K562 (cell line): ENCODE data around the gene PRPF38A. TPM values are rescaled to one million over a fixed set of nuclear protein-coding genes. Genes with fewer than 3 reads are reported as not detected.
A peak's percentile ranks its signal among the peaks of the same experiment; 100 is the strongest.

ENCODE experiments used
- ATAC-seq: fragments of 200-7000 bp; cut with Tn5 transposase; 3 replicates; pipeline ENCODE4 v1.9.1; 2020; ENCODE audit warnings: moderate library complexity
- BruUV-seq: library from RNA; stranded (reverse); fragments of 400-500 nt; replicated peaks from 2 replicates; lab custom pipeline; 2021; lab: Mats Ljungman, UMichigan
- CTCF ChIA-PET: fragments of 300-600 bp; formaldehyde crosslinking; extraction: SDS; loops from one replicate; lab custom pipeline; 2021; ENCODE audit warnings: low intra/inter-chr PET ratio; lab: Yijun Ruan, JAX
- POLR2A ChIA-PET: fragments of 300-600, 350-650 bp; sonication (Branson Sonifier 250); formaldehyde crosslinking; extraction: SDS; loops from one replicate; lab custom pipeline; 2021; ENCODE audit warnings: antibody characterized with exemption, inconsistent platforms; lab: Yijun Ruan, JAX
- DNase-seq, 4 experiments: peaks; one replicate each; pipeline versions ENCODE4 v3.0.0 to v3.0.0-alpha.2; 2011 to 2018; ENCODE audit warnings: low spot score in 3 of 4, mixed read lengths in 3 of 4; ENCODE audit errors: extremely low read depth in 1 of 4
- FAIRE-seq: peaks from 2 replicates; lab custom pipeline; 2011; peaks lifted over from hg19 to GRCh38; lab: Jason Lieb, UNC
- H2AFZ ChIP-seq: 2 replicates; pipeline ENCODE4 v1.6.0; 2011; ENCODE audit warnings: low read depth, low read length, control low read depth, inconsistent platforms
- H3K27ac ChIP-seq: fragments of 200-600 bp; 3 replicates; pipeline ENCODE4 v1.8.0; 2011; ENCODE audit warnings: low read depth, mild to moderate bottlenecking, control low read depth, inconsistent platforms, low read length, moderate library complexity, mixed read lengths; ENCODE audit errors: extremely low read depth
- H3K27me3 ChIP-seq, 2 experiments: fragments of 300-600 bp in 1 of 2; 2 replicates in 1 of 2; 3 replicates in 1 of 2; pipeline versions ENCODE4 v1.6.0 to v1.8.0; 2011; ENCODE audit warnings: inconsistent platforms in 2 of 2, low read length in 2 of 2, mild to moderate bottlenecking in 1 of 2, mixed read lengths in 1 of 2, moderate library complexity in 1 of 2; ENCODE audit not compliant: control insufficient read depth in 2 of 2, insufficient read depth in 2 of 2
- H3K36me3 ChIP-seq: fragments of 300-600 bp; 3 replicates; pipeline ENCODE4 v1.8.0; 2011; ENCODE audit warnings: mild to moderate bottlenecking, low read length, inconsistent platforms; ENCODE audit not compliant: control insufficient read depth, insufficient read depth
- H3K4me1 ChIP-seq, 2 experiments: fragments of 200-600 bp in 1 of 2; replicated peaks in 1 of 2; 2 replicates in 1 of 2; 3 replicates in 1 of 2; pipeline versions ENCODE4 v1.5.1 to v1.8.0; 2011; ENCODE audit warnings: inconsistent platforms in 2 of 2, low read length in 2 of 2, mild to moderate bottlenecking in 1 of 2, mixed read lengths in 1 of 2, moderate library complexity in 1 of 2; ENCODE audit not compliant: control insufficient read depth in 2 of 2, insufficient read depth in 2 of 2
- H3K4me2 ChIP-seq: 2 replicates; pipeline ENCODE4 v1.6.1; 2011; ENCODE audit warnings: low read length, control low read depth, inconsistent platforms, mixed read lengths; ENCODE audit not compliant: insufficient read depth
- H3K4me3 ChIP-seq: fragments of 200-600 bp; sonication (generic), shearing (Covaris generic); 2 replicates; pipeline ENCODE4 v1.5.1; 2016; ENCODE audit warnings: control low read depth, inconsistent platforms
- H3K79me2 ChIP-seq: fragments of 200-600 bp; 3 replicates; pipeline ENCODE4 v1.8.0; 2011; ENCODE audit warnings: low read length, inconsistent platforms; ENCODE audit not compliant: control insufficient read depth, insufficient read depth
- H3K9ac ChIP-seq, 2 experiments: 2 replicates each; pipeline versions ENCODE4 v1.6.0 to v1.6.1; 2011; ENCODE audit warnings: low read depth in 2 of 2, low read length in 2 of 2, control low read depth in 1 of 2, inconsistent platforms in 1 of 2, mild to moderate bottlenecking in 1 of 2, mixed read lengths in 1 of 2; ENCODE audit not compliant: insufficient read depth in 1 of 2
- H3K9me1 ChIP-seq: one replicate; pipeline ENCODE4 v1.6.0; 2011; ENCODE audit warnings: inconsistent platforms, mild to moderate bottlenecking, low read length, moderate library complexity; ENCODE audit not compliant: control insufficient read depth, insufficient read depth
- H3K9me3 ChIP-seq: replicated peaks from 2 replicates; pipeline ENCODE4 v1.5.1; 2011; ENCODE audit warnings: low read depth, low read length, inconsistent platforms; ENCODE audit not compliant: control insufficient read depth, insufficient read depth
- H4K20me1 ChIP-seq: replicated peaks from 2 replicates; pipeline ENCODE4 v1.6.1; 2011; ENCODE audit warnings: low read length, inconsistent platforms, mixed read lengths; ENCODE audit not compliant: control insufficient read depth, insufficient read depth
- CC2D1A ChIP-seq: fragments of 450-650 bp; IDR thresholded peaks from 2 replicates; pipeline ENCODE4 v1.6.1; 2017; ENCODE audit warnings: mild to moderate bottlenecking
- CHAMP1 ChIP-seq: fragments of 450-650 bp; IDR thresholded peaks from 2 replicates; pipeline ENCODE4 v1.6.1; 2016; ENCODE audit warnings: mild to moderate bottlenecking
- E2F1 ChIP-seq: sonication (generic); formaldehyde crosslinking; IDR thresholded peaks from 2 replicates; pipeline ENCODE4 v1.8.1; 2023; ENCODE audit warnings: mild to moderate bottlenecking, missing genetic modification reagents, moderate library complexity
- GABPB2 ChIP-seq: fragments of 250-450 bp; sonication (Bioruptor Pico); conservative IDR thresholded peaks from 2 replicates; pipeline ENCODE4 v1.5.1; 2021; ENCODE audit warnings: mild to moderate bottlenecking
- JUNB ChIP-seq: fragments of 450-650 bp; formaldehyde crosslinking; conservative IDR thresholded peaks from 2 replicates; pipeline ENCODE4 v1.4.0; 2020; ENCODE audit warnings: mild to moderate bottlenecking
- PML ChIP-seq: IDR thresholded peaks from 2 replicates; pipeline ENCODE4 v1.6.1; 2012; ENCODE audit warnings: low read length, inconsistent platforms
- ZC3H8 ChIP-seq: fragments of 450-650 bp; IDR thresholded peaks from 2 replicates; pipeline ENCODE4 v1.6.1; 2017
- ZFP30 ChIP-seq: fragments of 250-450 bp; sonication (Bioruptor Pico); IDR thresholded peaks from 2 replicates; pipeline ENCODE4 v1.8.0; 2022; ENCODE audit warnings: moderate library complexity, mild to moderate bottlenecking, inconsistent platforms, borderline replicate concordance
- ZNF224 ChIP-seq: sonication (generic); formaldehyde crosslinking; IDR thresholded peaks from 2 replicates; pipeline ENCODE4 v1.8.0; 2022; ENCODE audit warnings: mild to moderate bottlenecking, missing genetic modification reagents
- ZNF280A ChIP-seq: fragments of 450-650 bp; IDR thresholded peaks from 2 replicates; pipeline ENCODE4 v1.6.1; 2018; ENCODE audit warnings: mild to moderate bottlenecking, low read depth; ENCODE audit not compliant: partially characterized antibody
- WGBS: fragments of 100-300 bp; shearing (Covaris generic); methylation state at CpG from one replicate; pipeline ENCODE4 v1.1.6; 2016; ENCODE audit warnings: low coverage, mixed read lengths; ENCODE audit not compliant: insufficient coverage; ENCODE audit errors: missing lambda C conversion rate; 5-methylcytosine and 5-hydroxymethylcytosine counted together
- in situ Hi-C: fragments of 300-500 bp; cut with MboI; formaldehyde crosslinking; loops from 4 replicates; pipeline ENCODE4 v1.15.0; 2018; ENCODE audit warnings: inconsistent platforms, mixed read lengths
- intact Hi-C: fragments of 100-400 bp; cut with micrococcal nuclease; formaldehyde crosslinking; loops from 2 replicates; pipeline ENCODE4 v1.14.2; 2022
- polyA plus RNA-seq, 8 experiments: library from polyadenylated mRNA; depleted of rRNA in 4 of 8; stranded (reverse) in 5 of 8; unstranded in 3 of 8; fragments of >200 nt; fragmentation: Nextera tagmentation in 2 of 8; fragmentation: Illumina TruSeq in 1 of 8; extraction: Ambion mirVana in 2 of 8; extraction: Trizol in 1 of 8; gene quantifications; 2 replicates each; pipeline versions ENCODE4 v1.2.1 to v1.2.3, GENCODE V29; 2011 to 2014; ENCODE audit warnings: inconsistent platforms in 1 of 8, missing spikeins in 1 of 8
- total RNA-seq, 7 experiments: library from RNA; depleted of rRNA in 6 of 7; stranded (reverse); fragments of >200 nt in 6 of 7; fragmentation: Illumina TruSeq in 2 of 7; extraction: Trizol in 2 of 7; gene quantifications; 2 replicates each; pipeline versions ENCODE4 v1.2.1 to v1.2.3, GENCODE V29; 2011 to 2021; ENCODE audit warnings: low replicate concordance in 1 of 7
- TF ChIP-seq, protein P1 (sequence below): fragments of 250-450 bp; sonication (Bioruptor Pico); IDR thresholded peaks from 2 replicates; pipeline ENCODE4 v1.5.0; 2021

Gene PRPF38A
- total and polyA plus RNA-seq, 9 of the 15 experiments (the other 6 are each of a cell fraction or from before 2014, with no cell fraction given) = 53.6 to 198 (median 89.2) TPM

GRCh38 chr1:52435211-52435610, 30.8 kb downstream of the PRPF38A start:
- Histone ChIP-seq H3K9me1 (no peaks in the 10 kb centered on the region), H3K4me3 (no peak overlapping the region), H2AFZ (no peak overlapping the region), H3K27ac (no peak overlapping the region), H3K9ac (no peak overlapping the region), H4K20me1 (no peaks in the 10 kb centered on the region), H3K4me2 (no peak overlapping the region), H3K9me3 (no peaks in the 10 kb centered on the region), H3K4me1 (no peaks in the 10 kb centered on the region), H3K79me2 (no peaks in the 10 kb centered on the region)
- ChIA-PET CTCF (no interaction called here), POLR2A (interaction anchor here (0.6 kb wide), 2 partner anchors 20 to 192 kb away, joined by 4 read pairs; no protein-coding TSS in a partner anchor)
- WGBS = 100% methylated on average over 1 of the region's 1 CpG
- intact Hi-C loops = no loop called here
- no peak for ATAC-seq
- no TSS peak for BruUV-seq
- TF ChIP-seq, protein P1, sequence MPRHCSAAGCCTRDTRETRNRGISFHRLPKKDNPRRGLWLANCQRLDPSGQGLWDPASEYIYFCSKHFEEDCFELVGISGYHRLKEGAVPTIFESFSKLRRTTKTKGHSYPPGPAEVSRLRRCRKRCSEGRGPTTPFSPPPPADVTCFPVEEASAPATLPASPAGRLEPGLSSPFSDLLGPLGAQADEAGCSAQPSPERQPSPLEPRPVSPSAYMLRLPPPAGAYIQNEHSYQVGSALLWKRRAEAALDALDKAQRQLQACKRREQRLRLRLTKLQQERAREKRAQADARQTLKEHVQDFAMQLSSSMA (CRISPR knock-in tag) = no peak
- TF ChIP-seq CC2D1A (no peak), ZNF224 (CRISPR knock-in tag) (no peak), GABPB2 (CRISPR knock-in tag) (no peak), JUNB (CRISPR knock-in tag) (no peak), ZFP30 (CRISPR knock-in tag) (no peak), CHAMP1 (no peak), E2F1 (CRISPR knock-in tag) (no peak), ZNF280A (no peak), ZC3H8 (no peak), PML (no peak)
- TF ChIP-seq, all 486 proteins: peak for 0
- DNase-seq (no peak), FAIRE-seq (peak; percentile 19)
- Histone ChIP-seq H3K27me3 (no peaks in the 10 kb centered on the region), H3K36me3 (peaks cover 57% of the 10 kb centered on the region)
- in situ Hi-C loops = no loop called here
